Adrenal gland (tissue), 12 donors: ENCODE results near the gene SOHLH1. TPM values are rescaled to one million over a fixed set of nuclear protein-coding genes. Genes with fewer than 3 reads are reported as not detected.

Source experiments
- DNase-seq, 7 donors: peaks; one replicate each; pipeline ENCODE4 v3.0.0-alpha.2; 2019 to 2020
- H3K27ac ChIP-seq, 5 donors: fragments of 200-600 bp; sonication (generic) in 4 of 5; 1 replicate in 3 of 5; 2 replicates in 2 of 5; pipeline versions ENCODE4 v1.5.1 to v1.8.0; 2016 to 2020; ENCODE audit warnings: mild to moderate bottlenecking in 1 of 5
- H3K27me3 ChIP-seq: fragments of 200-600 bp; 2 replicates; pipeline ENCODE4 v1.8.0; 2021
- H3K36me3 ChIP-seq, 2 donors: fragments of 200-600 bp; replicated peaks in 1 of 2; 1 replicate in 1 of 2; 2 replicates in 1 of 2; pipeline versions ENCODE4 v1.5.1 to v1.8.0; 2018 to 2022
- H3K4me1 ChIP-seq, 2 donors: fragments of 200-600 bp; replicated peaks in 1 of 2; 1 replicate in 1 of 2; 2 replicates in 1 of 2; pipeline versions ENCODE4 v1.5.1 to v1.8.0; 2018 to 2021
- H3K4me3 ChIP-seq, 4 donors: fragments of 200-600 bp; sonication (generic) in 3 of 4; one replicate each; pipeline ENCODE4 v1.5.1; 2016 to 2018
- H3K9me3 ChIP-seq, 3 donors: fragments of 200-600 bp; sonication (generic) in 1 of 3; replicated peaks in 1 of 3; 1 replicate in 2 of 3; 2 replicates in 1 of 3; pipeline versions ENCODE4 v1.5.1 to v1.8.0; 2016 to 2021
- POLR2A ChIP-seq, 2 donors: fragments of 450-650 bp; IDR thresholded peaks; one replicate each; pipeline ENCODE4 v1.6.1; 2017; ENCODE audit warnings: antibody characterized with exemption in 2 of 2, mild to moderate bottlenecking in 2 of 2, moderate library complexity in 1 of 2
- WGBS, 4 donors: extraction: QIAGEN DNeasy Blood & Tissue Kit in 2 of 4; methylation state at CpG; one replicate each; pipeline versions ENCODE4 v1.1.5 to v1.1.7; 2013 to 2017; 5-methylcytosine and 5-hydroxymethylcytosine counted together
- intact Hi-C, 2 donors: fragments of 100-400 bp; cut with DNase I; formaldehyde crosslinking; loops; one replicate each; pipeline versions ENCODE4 v1.14.1 to v1.15.0; 2022 to 2023
- polyA plus RNA-seq, 3 donors: library from polyadenylated mRNA; stranded (reverse); fragments of 200-250 nt in 2 of 3; fragments of 350-450 nt in 1 of 3; fragmentation: Illumina TruSeq in 1 of 3; extraction: RNeasy Lipid Tissue Mini Kit (QIAGEN cat#74804) in 1 of 3; gene quantifications; one replicate each; pipeline ENCODE4 v1.2.3, GENCODE V29; 2013 to 2014
- total RNA-seq, 9 donors: library from RNA; depleted of rRNA in 4 of 9; stranded (reverse); fragments of >200 nt in 4 of 9; fragments of 120-200 nt in 1 of 9; fragmentation: NEBNext Ultra II Directional in 1 of 9; extraction: Animal tissue kit (Norgen Biotek cat#: 25700) in 1 of 9; gene quantifications; one replicate each; pipeline versions ENCODE4 v1.1.0 to v1.2.4, GENCODE V29; 2013 to 2023
- TF ChIP-seq, protein P1 (sequence below), 6 experiments: fragments of 450-650 bp in 4 of 6; fragments of 200-600 bp in 2 of 6; sonication (generic) in 1 of 6; IDR thresholded peaks; 1 replicate in 5 of 6; 2 replicates in 1 of 6; pipeline versions ENCODE4 v1.5.1 to v1.8.0; 2016 to 2021; ENCODE audit warnings: antibody characterized with exemption in 6 of 6, mild to moderate bottlenecking in 2 of 6, moderate library complexity in 1 of 6
- donor health status: healthy with polysubstance abuse.
- donor health status: Bipolar disorder and iron deficiency.
- donor health status: DM: yes; HTN: yes; CAD: no.
- donor health status: DM: no; HTN: no; CAD: no.
- donor health status: DM: no; HTN: no; CAD: no.
- donor health status: DM: yes; HTN: yes; CAD: no.

SOHLH1 gene
- total and polyA plus RNA-seq, 12 donors, result not detected

DNA sequence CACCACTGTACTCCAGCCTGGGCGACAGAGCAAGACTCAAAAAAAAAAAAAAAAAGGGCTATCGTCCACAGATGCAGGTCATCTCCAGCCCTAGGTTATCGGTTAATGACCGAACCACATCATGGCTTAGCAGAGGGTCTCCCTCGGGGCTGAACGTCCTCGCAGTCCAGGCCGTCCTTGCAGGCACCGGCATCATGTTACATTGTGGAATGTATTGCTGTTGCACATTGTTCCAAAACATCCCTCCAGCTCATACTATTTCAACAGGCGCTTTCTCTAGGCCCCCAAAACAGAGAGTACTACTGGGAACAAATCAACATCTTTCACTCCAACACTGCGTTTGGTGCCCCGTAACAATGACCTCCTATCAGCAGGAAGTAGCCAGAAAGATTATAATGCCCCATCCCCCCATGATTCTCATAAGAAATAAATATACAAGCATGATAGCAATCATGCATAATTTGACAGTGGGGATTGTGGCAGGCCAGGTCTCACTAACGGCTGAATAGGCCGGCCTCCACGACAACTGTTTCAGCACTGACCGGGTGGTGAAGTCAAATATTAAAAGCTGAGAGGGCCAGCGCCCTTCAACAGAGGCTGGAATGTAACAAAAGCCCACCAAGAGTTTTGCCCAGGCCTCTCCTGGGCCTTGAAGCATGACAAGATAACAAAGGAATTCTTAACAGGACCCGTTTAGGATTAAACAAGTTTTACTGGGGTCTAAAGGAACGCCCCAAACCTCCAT lies 37.3 kb downstream of the SOHLH1 start:
- TF ChIP-seq, protein P1, sequence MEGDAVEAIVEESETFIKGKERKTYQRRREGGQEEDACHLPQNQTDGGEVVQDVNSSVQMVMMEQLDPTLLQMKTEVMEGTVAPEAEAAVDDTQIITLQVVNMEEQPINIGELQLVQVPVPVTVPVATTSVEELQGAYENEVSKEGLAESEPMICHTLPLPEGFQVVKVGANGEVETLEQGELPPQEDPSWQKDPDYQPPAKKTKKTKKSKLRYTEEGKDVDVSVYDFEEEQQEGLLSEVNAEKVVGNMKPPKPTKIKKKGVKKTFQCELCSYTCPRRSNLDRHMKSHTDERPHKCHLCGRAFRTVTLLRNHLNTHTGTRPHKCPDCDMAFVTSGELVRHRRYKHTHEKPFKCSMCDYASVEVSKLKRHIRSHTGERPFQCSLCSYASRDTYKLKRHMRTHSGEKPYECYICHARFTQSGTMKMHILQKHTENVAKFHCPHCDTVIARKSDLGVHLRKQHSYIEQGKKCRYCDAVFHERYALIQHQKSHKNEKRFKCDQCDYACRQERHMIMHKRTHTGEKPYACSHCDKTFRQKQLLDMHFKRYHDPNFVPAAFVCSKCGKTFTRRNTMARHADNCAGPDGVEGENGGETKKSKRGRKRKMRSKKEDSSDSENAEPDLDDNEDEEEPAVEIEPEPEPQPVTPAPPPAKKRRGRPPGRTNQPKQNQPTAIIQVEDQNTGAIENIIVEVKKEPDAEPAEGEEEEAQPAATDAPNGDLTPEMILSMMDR (IDR thresholded peaks at IDR 0.05), result no peak
- no peak for TF ChIP-seq POLR2A (IDR thresholded peaks at IDR 0.05)
- DNase-seq, result no peak
- Histone ChIP-seq H3K4me1 (no peaks in the 10 kb centered on the region), H3K27ac (no peak overlapping the region), H3K9me3 (no peaks in the 10 kb centered on the region), H3K27me3 (no peaks in the 10 kb centered on the region), H3K4me3 (no peak overlapping the region), H3K36me3 (no peaks in the 10 kb centered on the region)
- intact Hi-C loops, result no loop called here
- WGBS, 4 donors, result 61 to 76% (median 70%) methylated on average over 18 to 19 of the region's 19 CpGs

DNA sequence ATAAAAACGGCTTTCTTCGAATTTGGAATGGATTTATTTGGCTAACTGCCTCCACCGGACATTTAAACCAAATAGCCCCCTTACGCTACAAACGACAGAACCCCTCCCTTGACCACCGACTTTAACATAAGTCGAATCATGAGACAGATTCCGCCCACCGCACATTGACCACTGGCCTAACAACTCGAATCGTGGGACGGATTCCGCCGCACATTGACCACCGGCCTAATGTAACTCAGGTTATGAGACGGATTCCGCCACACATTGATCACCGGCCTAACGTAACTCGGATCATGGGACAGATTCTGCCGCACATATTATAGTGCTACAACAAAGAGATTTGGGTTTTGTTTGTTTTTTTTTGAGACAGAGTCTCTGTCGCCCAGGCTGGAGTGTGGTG lies 38.9 kb downstream of the SOHLH1 start:
- Histone ChIP-seq H3K4me1 (no peaks in the 10 kb centered on the region), H3K27me3 (no peaks in the 10 kb centered on the region), H3K9me3 (no peaks in the 10 kb centered on the region), H3K4me3 (no peak overlapping the region), H3K36me3 (no peaks in the 10 kb centered on the region), H3K27ac (no peak overlapping the region)
- WGBS, 4 donors, result 85 to 93% (median 90%) methylated on average over 22 of the region's 22 CpGs
- no peak for DNase-seq
- TF ChIP-seq, protein P1 (IDR thresholded peaks at IDR 0.05), result no peak
- no peak for TF ChIP-seq POLR2A (IDR thresholded peaks at IDR 0.05)
- intact Hi-C loops, result no loop called here

DNA sequence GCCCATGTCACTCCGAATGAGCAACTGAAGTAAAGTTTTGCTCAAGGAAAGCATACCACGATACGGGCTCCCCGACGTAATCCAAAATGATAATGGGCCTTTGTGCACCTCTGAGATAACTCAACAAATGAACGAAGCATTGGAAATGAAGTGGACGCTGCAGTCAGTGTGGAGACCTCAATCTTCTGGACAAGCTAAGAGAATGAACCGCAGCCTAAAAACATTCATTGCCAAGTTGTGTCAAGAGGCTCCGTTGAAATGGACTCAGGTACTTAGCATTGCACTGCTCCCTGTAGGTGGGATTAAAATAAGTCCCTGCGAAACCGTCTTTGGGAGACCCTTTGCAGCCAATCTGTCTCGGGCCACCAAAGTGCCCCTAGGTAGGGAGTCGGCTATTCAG lies 40.0 kb downstream of the SOHLH1 start:
- WGBS, 4 donors, result 79 to 93% (median 88%) methylated on average over 13 of the region's 13 CpGs

DNA sequence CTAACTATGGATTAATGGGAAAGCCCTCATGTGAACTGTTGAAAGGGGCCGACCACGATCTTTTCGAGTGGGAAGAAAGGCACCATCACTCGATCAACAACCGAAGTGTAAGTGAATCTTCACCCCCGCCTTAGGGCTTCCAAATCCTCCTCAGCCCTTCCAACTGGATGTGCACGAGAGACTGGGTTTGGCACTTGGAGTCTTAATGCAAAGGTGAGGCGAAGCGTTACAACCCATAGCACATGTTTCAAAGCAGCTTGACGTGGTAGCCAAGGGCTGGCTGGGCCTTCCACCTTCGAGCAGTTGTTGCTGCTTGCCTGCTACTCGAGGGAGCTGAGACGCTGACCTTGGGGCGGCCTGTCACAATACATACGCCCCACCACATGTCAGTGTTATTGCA lies 41.9 kb downstream of the SOHLH1 start:
- DNase-seq, result no peak
- no peaks in the 10 kb centered on the region for H3K9me3 ChIP-seq
- no peaks in the 10 kb centered on the region for H3K36me3 ChIP-seq
- intact Hi-C loops, result no loop called here
- no peaks in the 10 kb centered on the region for H3K4me1 ChIP-seq
- H3K27ac ChIP-seq, result no peak overlapping the region
- H3K4me3 ChIP-seq, result no peak overlapping the region
- no peak for TF ChIP-seq POLR2A (IDR thresholded peaks at IDR 0.05)
- TF ChIP-seq, protein P1 (IDR thresholded peaks at IDR 0.05), result no peak
- 78 to 81% (median 79%) methylated on average over 11 to 15 of the region's 15 CpGs for WGBS, 4 donors
- peaks cover 5% of the 10 kb centered on the region for H3K27me3 ChIP-seq

More for the DNA sequence above, 40.0 kb downstream of the SOHLH1 start:
- Histone ChIP-seq H3K9me3 (no peaks in the 10 kb centered on the region), H3K4me3 (no peak overlapping the region), H3K27me3 (no peaks in the 10 kb centered on the region), H3K36me3 (no peaks in the 10 kb centered on the region), H3K4me1 (no peaks in the 10 kb centered on the region), H3K27ac (no peak overlapping the region)
- no peak for TF ChIP-seq POLR2A (IDR thresholded peaks at IDR 0.05)
- TF ChIP-seq, protein P1 (IDR thresholded peaks at IDR 0.05), result no peak
- intact Hi-C loops, result no loop called here
- no peak for DNase-seq
